SK-N-SH treated with all-trans-retinoic acid at 6 μM for 48 hours (cell line): ENCODE measurements around the gene OFD1.

Experiments
- ATAC-seq: fragments of 200-7000 bp; cut with Tn5 transposase; 3 replicates; pipeline ENCODE4 v1.9.1; 2020; ENCODE audit warnings: mild to moderate bottlenecking, moderate library complexity
- ARNTL ChIP-seq: fragments of 450-650 bp; formaldehyde crosslinking; IDR thresholded peaks from 2 replicates; pipeline ENCODE4 v1.5.0; 2020; ENCODE audit warnings: low read depth, mild to moderate bottlenecking, moderate library complexity, borderline replicate concordance
- BACH2 ChIP-seq: fragments of 250-450 bp; sonication (Bioruptor Pico); IDR thresholded peaks from 2 replicates; pipeline ENCODE4 v1.9.0; 2021; ENCODE audit warnings: mild to moderate bottlenecking, borderline replicate concordance
- CSDC2 ChIP-seq: fragments of 250-450 bp; sonication (Bioruptor Pico); IDR thresholded peaks from 2 replicates; pipeline ENCODE4 v1.5.0; 2020; ENCODE audit warnings: mild to moderate bottlenecking, moderate library complexity
- ESRRG ChIP-seq: fragments of 250-450 bp; sonication (Bioruptor Pico); IDR thresholded peaks from 2 replicates; pipeline ENCODE4 v1.6.1; 2021; ENCODE audit warnings: mild to moderate bottlenecking
- GLIS3 ChIP-seq: fragments of 250-450 bp; sonication (Bioruptor Pico); IDR thresholded peaks from 2 replicates; pipeline ENCODE4 v1.5.0; 2020; ENCODE audit warnings: mild to moderate bottlenecking, moderate library complexity
- ISL1 ChIP-seq: fragments of 250-450 bp; sonication (Bioruptor Pico); IDR thresholded peaks from 2 replicates; pipeline ENCODE4 v2.1.2; 2022; ENCODE audit warnings: mild to moderate bottlenecking, moderate library complexity
- OSR1 ChIP-seq: fragments of 250-450 bp; sonication (Bioruptor Pico); IDR thresholded peaks from 2 replicates; pipeline ENCODE4 v1.8.0; 2022; ENCODE audit warnings: moderate library complexity, mild to moderate bottlenecking, inconsistent platforms
- PPARA ChIP-seq: fragments of 250-450 bp; sonication (Bioruptor Pico); IDR thresholded peaks from 2 replicates; pipeline ENCODE4 v1.5.0; 2020; ENCODE audit warnings: mild to moderate bottlenecking, borderline replicate concordance
- RARB ChIP-seq: fragments of 250-450 bp; sonication (Bioruptor Pico); IDR thresholded peaks from 2 replicates; pipeline ENCODE4 v1.8.0; 2021; ENCODE audit warnings: mild to moderate bottlenecking, moderate library complexity
- SNAI2 ChIP-seq: fragments of 250-450 bp; sonication (Bioruptor Pico); IDR thresholded peaks from 2 replicates; pipeline ENCODE4 v1.5.0; 2020; ENCODE audit warnings: mild to moderate bottlenecking, moderate library complexity
- TOX ChIP-seq: fragments of 250-450 bp; sonication (Bioruptor Pico); IDR thresholded peaks from 2 replicates; pipeline ENCODE4 v1.8.0; 2021; ENCODE audit warnings: mild to moderate bottlenecking, moderate library complexity, borderline replicate concordance
- ZC3H10 ChIP-seq: fragments of 250-450 bp; sonication (Bioruptor Pico); IDR thresholded peaks from 2 replicates; pipeline ENCODE4 v1.5.1; 2021; ENCODE audit warnings: mild to moderate bottlenecking, moderate library complexity
- ZFP3 ChIP-seq: fragments of 250-450 bp; sonication (Bioruptor Pico); IDR thresholded peaks from 2 replicates; pipeline ENCODE4 v1.5.0; 2020; ENCODE audit warnings: mild to moderate bottlenecking, moderate library complexity
- ZFP30 ChIP-seq: fragments of 450-650 bp; formaldehyde crosslinking; IDR thresholded peaks from 2 replicates; pipeline ENCODE4 v1.5.0; 2022; ENCODE audit warnings: mild to moderate bottlenecking, moderate library complexity
- ZNF70 ChIP-seq: fragments of 450-650 bp; formaldehyde crosslinking; IDR thresholded peaks from 2 replicates; pipeline ENCODE4 v1.5.0; 2020; ENCODE audit warnings: mild to moderate bottlenecking, moderate library complexity
- ZNF8 ChIP-seq: fragments of 450-650 bp; formaldehyde crosslinking; IDR thresholded peaks from 2 replicates; pipeline ENCODE4 v1.5.0; 2020; ENCODE audit warnings: mild to moderate bottlenecking, moderate library complexity
- TF ChIP-seq, protein P1 (sequence below): fragments of 250-450 bp; sonication (Bioruptor Pico); IDR thresholded peaks from 2 replicates; pipeline ENCODE4 v1.8.0; 2021; ENCODE audit warnings: low read depth, mild to moderate bottlenecking, moderate library complexity, borderline replicate concordance
- TF ChIP-seq, protein P2 (sequence below): fragments of 250-450 bp; sonication (Bioruptor Pico); IDR thresholded peaks from 2 replicates; pipeline ENCODE4 v1.5.1; 2020; ENCODE audit warnings: low read depth, mild to moderate bottlenecking, moderate library complexity
- TF ChIP-seq, protein P3 (sequence below): fragments of 250-450 bp; sonication (Bioruptor Pico); IDR thresholded peaks from 2 replicates; pipeline ENCODE4 v1.5.1; 2021; ENCODE audit warnings: mild to moderate bottlenecking, moderate library complexity
- TF ChIP-seq, protein P4 (sequence below): fragments of 250-450 bp; sonication (Bioruptor Pico); IDR thresholded peaks from 2 replicates; pipeline ENCODE4 v1.5.0; 2020; ENCODE audit warnings: mild to moderate bottlenecking, moderate library complexity
- TF ChIP-seq, protein P5 (sequence below): fragments of 250-450 bp; sonication (Bioruptor Pico); IDR thresholded peaks from 2 replicates; pipeline ENCODE4 v1.8.0; 2020; ENCODE audit warnings: mild to moderate bottlenecking, moderate library complexity, borderline replicate concordance

The OFD1 gene

DNA sequence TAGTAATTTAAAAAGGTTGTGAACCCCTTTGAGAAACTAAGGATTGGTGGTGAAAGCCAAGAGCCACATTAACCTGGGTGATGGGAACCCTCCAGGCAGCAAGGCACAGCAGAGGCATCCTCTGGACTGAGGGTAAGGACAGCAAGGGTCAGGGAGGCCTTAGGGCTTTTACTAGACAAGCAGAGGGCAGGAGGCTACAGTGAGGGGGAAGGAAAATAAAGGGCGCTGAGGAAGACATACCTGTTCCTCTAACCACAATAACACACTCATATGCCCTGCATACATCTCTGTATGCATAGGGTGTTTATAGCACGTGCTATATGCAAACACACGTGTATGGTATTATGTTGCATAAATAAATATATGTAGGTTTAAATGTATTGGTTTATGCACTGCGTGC, 63.6 kb downstream of the OFD1 start:
- TF ChIP-seq ZFP30 (CRISPR knock-in tag) (no peak), OSR1 (CRISPR knock-in tag) (no peak), ZNF8 (no peak), ZC3H10 (CRISPR knock-in tag) (no peak), ZNF70 (CRISPR knock-in tag) (no peak), RARB (CRISPR knock-in tag) (no peak), ESRRG (CRISPR knock-in tag) (no peak), BACH2 (no peak)
- TF ChIP-seq, protein P1, sequence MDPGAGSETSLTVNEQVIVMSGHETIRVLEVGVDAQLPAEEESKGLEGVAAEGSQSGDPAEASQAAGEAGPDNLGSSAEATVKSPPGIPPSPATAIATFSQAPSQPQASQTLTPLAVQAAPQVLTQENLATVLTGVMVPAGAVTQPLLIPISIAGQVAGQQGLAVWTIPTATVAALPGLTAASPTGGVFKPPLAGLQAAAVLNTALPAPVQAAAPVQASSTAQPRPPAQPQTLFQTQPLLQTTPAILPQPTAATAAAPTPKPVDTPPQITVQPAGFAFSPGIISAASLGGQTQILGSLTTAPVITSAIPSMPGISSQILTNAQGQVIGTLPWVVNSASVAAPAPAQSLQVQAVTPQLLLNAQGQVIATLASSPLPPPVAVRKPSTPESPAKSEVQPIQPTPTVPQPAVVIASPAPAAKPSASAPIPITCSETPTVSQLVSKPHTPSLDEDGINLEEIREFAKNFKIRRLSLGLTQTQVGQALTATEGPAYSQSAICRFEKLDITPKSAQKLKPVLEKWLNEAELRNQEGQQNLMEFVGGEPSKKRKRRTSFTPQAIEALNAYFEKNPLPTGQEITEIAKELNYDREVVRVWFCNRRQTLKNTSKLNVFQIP (CRISPR knock-in tag), result no peak
- TF ChIP-seq, all 23 proteins: peak for 0
- ATAC-seq, result no peak

DNA sequence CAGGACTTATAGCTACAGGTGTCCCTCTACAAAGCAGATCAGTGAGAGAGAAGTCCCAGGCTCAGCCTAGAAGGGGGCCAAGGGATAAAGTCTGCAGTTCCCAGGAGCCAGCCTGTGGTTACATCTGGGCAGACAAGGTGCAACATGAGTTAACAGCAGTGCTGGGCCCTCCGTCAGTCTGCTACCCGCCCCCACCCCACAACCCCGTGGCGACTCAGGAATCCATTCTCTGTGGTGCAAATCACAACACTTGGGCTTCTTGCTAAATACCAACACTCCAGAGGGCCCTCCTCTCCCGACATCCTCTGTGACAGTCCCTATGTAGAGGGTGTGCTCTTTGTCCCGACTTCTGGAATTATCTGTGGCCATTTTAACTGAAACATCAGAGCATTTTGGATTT, 68.6 kb downstream of the OFD1 start:
- no peak for ATAC-seq
- TF ChIP-seq, protein P1 (CRISPR knock-in tag), result no peak
- TF ChIP-seq, protein P2, sequence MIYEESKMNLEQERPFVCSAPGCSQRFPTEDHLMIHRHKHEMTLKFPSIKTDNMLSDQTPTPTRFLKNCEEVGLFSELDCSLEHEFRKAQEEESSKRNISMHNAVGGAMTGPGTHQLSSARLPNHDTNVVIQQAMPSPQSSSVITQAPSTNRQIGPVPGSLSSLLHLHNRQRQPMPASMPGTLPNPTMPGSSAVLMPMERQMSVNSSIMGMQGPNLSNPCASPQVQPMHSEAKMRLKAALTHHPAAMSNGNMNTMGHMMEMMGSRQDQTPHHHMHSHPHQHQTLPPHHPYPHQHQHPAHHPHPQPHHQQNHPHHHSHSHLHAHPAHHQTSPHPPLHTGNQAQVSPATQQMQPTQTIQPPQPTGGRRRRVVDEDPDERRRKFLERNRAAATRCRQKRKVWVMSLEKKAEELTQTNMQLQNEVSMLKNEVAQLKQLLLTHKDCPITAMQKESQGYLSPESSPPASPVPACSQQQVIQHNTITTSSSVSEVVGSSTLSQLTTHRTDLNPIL, result no peak
- TF ChIP-seq TOX (CRISPR knock-in tag) (no peak), ISL1 (CRISPR knock-in tag) (no peak), BACH2 (no peak), ZFP30 (CRISPR knock-in tag) (no peak), PPARA (CRISPR knock-in tag) (no peak), OSR1 (CRISPR knock-in tag) (no peak), ZNF70 (CRISPR knock-in tag) (no peak), ZFP3 (CRISPR knock-in tag) (no peak), ESRRG (CRISPR knock-in tag) (no peak), SNAI2 (CRISPR knock-in tag) (no peak), ARNTL (no peak), RARB (CRISPR knock-in tag) (no peak), GLIS3 (CRISPR knock-in tag) (no peak), CSDC2 (CRISPR knock-in tag) (no peak)
- TF ChIP-seq, protein P3, sequence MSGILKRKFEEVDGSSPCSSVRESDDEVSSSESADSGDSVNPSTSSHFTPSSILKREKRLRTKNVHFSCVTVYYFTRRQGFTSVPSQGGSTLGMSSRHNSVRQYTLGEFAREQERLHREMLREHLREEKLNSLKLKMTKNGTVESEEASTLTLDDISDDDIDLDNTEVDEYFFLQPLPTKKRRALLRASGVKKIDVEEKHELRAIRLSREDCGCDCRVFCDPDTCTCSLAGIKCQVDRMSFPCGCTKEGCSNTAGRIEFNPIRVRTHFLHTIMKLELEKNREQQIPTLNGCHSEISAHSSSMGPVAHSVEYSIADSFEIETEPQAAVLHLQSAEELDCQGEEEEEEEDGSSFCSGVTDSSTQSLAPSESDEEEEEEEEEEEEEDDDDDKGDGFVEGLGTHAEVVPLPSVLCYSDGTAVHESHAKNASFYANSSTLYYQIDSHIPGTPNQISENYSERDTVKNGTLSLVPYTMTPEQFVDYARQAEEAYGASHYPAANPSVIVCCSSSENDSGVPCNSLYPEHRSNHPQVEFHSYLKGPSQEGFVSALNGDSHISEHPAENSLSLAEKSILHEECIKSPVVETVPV (CRISPR knock-in tag), result no peak
- TF ChIP-seq, protein P4, sequence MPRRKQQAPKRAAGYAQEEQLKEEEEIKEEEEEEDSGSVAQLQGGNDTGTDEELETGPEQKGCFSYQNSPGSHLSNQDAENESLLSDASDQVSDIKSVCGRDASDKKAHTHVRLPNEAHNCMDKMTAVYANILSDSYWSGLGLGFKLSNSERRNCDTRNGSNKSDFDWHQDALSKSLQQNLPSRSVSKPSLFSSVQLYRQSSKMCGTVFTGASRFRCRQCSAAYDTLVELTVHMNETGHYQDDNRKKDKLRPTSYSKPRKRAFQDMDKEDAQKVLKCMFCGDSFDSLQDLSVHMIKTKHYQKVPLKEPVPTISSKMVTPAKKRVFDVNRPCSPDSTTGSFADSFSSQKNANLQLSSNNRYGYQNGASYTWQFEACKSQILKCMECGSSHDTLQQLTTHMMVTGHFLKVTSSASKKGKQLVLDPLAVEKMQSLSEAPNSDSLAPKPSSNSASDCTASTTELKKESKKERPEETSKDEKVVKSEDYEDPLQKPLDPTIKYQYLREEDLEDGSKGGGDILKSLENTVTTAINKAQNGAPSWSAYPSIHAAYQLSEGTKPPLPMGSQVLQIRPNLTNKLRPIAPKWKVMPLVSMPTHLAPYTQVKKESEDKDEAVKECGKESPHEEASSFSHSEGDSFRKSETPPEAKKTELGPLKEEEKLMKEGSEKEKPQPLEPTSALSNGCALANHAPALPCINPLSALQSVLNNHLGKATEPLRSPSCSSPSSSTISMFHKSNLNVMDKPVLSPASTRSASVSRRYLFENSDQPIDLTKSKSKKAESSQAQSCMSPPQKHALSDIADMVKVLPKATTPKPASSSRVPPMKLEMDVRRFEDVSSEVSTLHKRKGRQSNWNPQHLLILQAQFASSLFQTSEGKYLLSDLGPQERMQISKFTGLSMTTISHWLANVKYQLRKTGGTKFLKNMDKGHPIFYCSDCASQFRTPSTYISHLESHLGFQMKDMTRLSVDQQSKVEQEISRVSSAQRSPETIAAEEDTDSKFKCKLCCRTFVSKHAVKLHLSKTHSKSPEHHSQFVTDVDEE, result no peak
- TF ChIP-seq, protein P5, sequence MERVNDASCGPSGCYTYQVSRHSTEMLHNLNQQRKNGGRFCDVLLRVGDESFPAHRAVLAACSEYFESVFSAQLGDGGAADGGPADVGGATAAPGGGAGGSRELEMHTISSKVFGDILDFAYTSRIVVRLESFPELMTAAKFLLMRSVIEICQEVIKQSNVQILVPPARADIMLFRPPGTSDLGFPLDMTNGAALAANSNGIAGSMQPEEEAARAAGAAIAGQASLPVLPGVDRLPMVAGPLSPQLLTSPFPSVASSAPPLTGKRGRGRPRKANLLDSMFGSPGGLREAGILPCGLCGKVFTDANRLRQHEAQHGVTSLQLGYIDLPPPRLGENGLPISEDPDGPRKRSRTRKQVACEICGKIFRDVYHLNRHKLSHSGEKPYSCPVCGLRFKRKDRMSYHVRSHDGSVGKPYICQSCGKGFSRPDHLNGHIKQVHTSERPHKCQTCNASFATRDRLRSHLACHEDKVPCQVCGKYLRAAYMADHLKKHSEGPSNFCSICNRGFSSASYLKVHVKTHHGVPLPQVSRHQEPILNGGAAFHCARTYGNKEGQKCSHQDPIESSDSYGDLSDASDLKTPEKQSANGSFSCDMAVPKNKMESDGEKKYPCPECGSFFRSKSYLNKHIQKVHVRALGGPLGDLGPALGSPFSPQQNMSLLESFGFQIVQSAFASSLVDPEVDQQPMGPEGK (CRISPR knock-in tag), result no peak
